Karpas-422 (cell line): ENCODE results near the gene AMMECR1. TPM values are rescaled to one million over a fixed set of nuclear protein-coding genes. Genes with fewer than 3 reads are reported as not detected.
"Not testable (repeated sequence)": the region's sequence is repeated elsewhere in the genome, so short reads cannot be mapped to it uniquely, and the experiment has no call there.

Experiments used
- DNase-seq: peaks from one replicate; pipeline ENCODE4 v3.0.0-alpha.2; 2015
- H2AFZ ChIP-seq: fragments of 200-600 bp; sonication (generic); 2 replicates; pipeline ENCODE4 v1.6.1; 2014; ENCODE audit warnings: antibody characterized with exemption, low read length, mixed read lengths
- H3K27ac ChIP-seq: fragments of 200-600 bp; sonication (generic); 2 replicates; pipeline ENCODE4 v1.5.1; 2014; ENCODE audit warnings: mild to moderate bottlenecking, low read length, moderate library complexity
- H3K27me3 ChIP-seq: fragments of 200-600 bp; sonication (generic); 2 replicates; pipeline ENCODE4 v1.6.1; 2014; ENCODE audit warnings: low read length, mixed read lengths
- H3K36me3 ChIP-seq: fragments of 200-600 bp; sonication (generic); 2 replicates; pipeline ENCODE4 v1.6.1; 2014; ENCODE audit warnings: low read length, mixed read lengths; ENCODE audit not compliant: insufficient read depth
- H3K4me1 ChIP-seq: fragments of 200-600 bp; sonication (generic); 2 replicates; pipeline ENCODE4 v1.6.1; 2014; ENCODE audit warnings: mild to moderate bottlenecking, low read length, mixed read lengths
- H3K4me2 ChIP-seq: fragments of 200-600 bp; sonication (generic); 2 replicates; pipeline ENCODE4 v1.6.1; 2014; ENCODE audit warnings: low read length, low read depth, mild to moderate bottlenecking; ENCODE audit not compliant: poor library complexity, severe bottlenecking
- H3K4me3 ChIP-seq: fragments of 200-600 bp; sonication (generic); 2 replicates; pipeline ENCODE4 v1.5.1; 2014; ENCODE audit warnings: mild to moderate bottlenecking, antibody characterized with exemption, low read length, mixed read lengths
- H3K79me2 ChIP-seq: fragments of 200-600 bp; sonication (generic); 2 replicates; pipeline ENCODE4 v1.6.1; 2014; ENCODE audit warnings: mild to moderate bottlenecking, low read length, mixed read lengths
- H3K9ac ChIP-seq: fragments of 200-600 bp; sonication (generic); 2 replicates; pipeline ENCODE4 v1.6.0; 2014; ENCODE audit warnings: low read length
- H3K9me2 ChIP-seq: fragments of 200-600 bp; sonication (generic), shearing (Covaris generic); replicated peaks from 2 replicates; pipeline ENCODE4 v1.6.0; 2014; ENCODE audit warnings: mild to moderate bottlenecking, low read length, moderate library complexity; ENCODE audit not compliant: insufficient read depth
- H3K9me3 ChIP-seq: fragments of 300-700, 200-600 bp; sonication (generic); 2 replicates; pipeline ENCODE4 v1.6.1; 2014; ENCODE audit warnings: low read length, mixed read lengths
- H4K20me1 ChIP-seq: fragments of 200-600 bp; sonication (generic); 2 replicates; pipeline ENCODE4 v1.6.1; 2014; ENCODE audit warnings: mild to moderate bottlenecking, antibody characterized with exemption, low read length, low read depth; ENCODE audit not compliant: insufficient read depth
- total RNA-seq: library from RNA; depleted of rRNA; stranded (reverse); fragments of >200 nt; shearing (Covaris generic); gene quantifications from 2 replicates; pipeline ENCODE4 v1.2.3, GENCODE V29; 2014; ENCODE audit warnings: low replicate concordance; rRNA removed

AMMECR1 gene
- total RNA-seq, result 8.5 and 15.1 TPM in 2 replicates

DNA sequence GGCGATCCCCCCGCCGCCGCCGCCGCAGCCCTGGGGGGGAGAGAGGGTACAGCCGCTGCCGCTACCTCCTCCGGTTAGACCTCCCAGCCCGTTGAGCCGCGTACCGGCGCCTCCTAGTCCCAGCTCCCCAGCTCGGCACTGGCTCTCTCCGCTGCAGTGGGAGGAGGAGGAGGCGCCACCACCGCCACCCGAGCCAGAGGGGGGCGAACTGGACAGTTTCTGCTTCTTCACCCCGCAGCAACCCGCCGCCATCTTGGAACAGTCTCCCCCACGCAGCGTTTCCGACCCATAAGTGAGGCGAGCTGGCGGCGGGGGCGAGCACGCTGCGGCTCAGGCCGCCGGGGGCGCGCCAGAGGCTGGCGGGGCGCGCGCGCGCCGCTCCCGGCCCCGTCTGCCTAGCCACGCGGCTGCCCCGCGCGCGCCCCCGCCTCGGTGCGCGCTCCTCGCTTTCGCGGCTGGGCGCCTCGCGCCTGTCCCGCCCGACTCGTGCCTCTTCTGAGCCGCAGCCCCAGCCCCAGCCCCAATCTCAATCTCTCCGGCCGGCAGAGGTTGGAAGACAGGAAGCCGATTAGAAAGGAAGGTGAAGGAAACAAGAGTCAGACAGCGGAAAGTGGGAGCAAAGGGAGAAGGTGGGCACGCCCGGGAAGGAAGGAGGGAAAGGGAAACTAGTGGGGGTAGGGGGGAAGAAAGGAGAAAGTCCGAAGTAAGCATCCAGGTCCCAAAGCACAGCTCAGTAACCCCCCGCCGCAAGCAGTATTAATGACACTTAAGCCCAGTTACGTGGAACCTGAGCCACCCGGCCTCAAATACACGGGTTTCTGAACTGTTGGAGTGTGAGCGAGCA is at the start of gene AMMECR1:
Gene AMMECR1 (minus strand): TSS at position 266 of the 844 bp plus-strand sequence. CDS start 14 bp downstream, at position 252.
- Histone ChIP-seq H3K36me3 (no peaks in the 10 kb centered on the region), H3K4me2 (peak within 1 kb of the TSS; percentile 70), H3K79me2 (peaks cover 47% of the 10 kb centered on the region), H4K20me1 (no peaks in the 10 kb centered on the region), H3K9me3 (no peaks in the 10 kb centered on the region), H3K9me2 (no peaks in the 10 kb centered on the region), H3K27ac (0 out of 2 replicates have a peak within 1 kb of the TSS, but pooled peaks have one; percentile 16), H3K27me3 (no peaks in the 10 kb centered on the region), H3K4me1 (peaks cover 23% of the 10 kb centered on the region), H3K9ac (peak within 1 kb of the TSS; percentile 75), H2AFZ (peak within 1 kb of the TSS; percentile 65; the same call in 1 of the 2 replicates), H3K4me3 (peak within 1 kb of the TSS; percentile 68)
- peak; percentile 92 for DNase-seq

DNA sequence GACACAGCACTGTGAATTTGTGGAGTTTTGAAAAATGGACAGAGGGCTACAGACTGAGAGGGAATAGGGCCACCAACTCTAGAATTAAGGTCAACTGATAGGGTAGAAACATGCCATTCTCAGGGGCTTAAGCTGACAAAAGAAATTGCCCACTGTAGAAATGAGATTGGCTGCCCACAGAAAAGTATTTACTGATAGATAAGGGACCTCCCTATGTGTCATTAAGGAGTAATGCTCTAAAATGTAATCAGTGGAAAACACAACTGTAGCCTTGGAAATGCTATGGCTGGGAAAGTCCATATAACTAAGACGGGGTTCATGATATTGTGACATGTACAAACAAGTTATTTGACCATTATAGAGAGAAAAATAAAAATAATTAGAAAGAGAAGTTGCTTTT is 45.4 kb upstream of the AMMECR1 start:
- no peak overlapping the region for H3K4me3 ChIP-seq
- no peaks in the 10 kb centered on the region for H3K36me3 ChIP-seq
- no peaks in the 10 kb centered on the region for H3K79me2 ChIP-seq
- H3K9ac ChIP-seq, result no peak overlapping the region
- H4K20me1 ChIP-seq, result no peaks in the 10 kb centered on the region
- no peaks in the 10 kb centered on the region for H3K9me3 ChIP-seq
- H2AFZ ChIP-seq, result no peak overlapping the region
- no peak overlapping the region for H3K27ac ChIP-seq
- no peak for DNase-seq
- H3K4me1 ChIP-seq, result no peaks in the 10 kb centered on the region
- no peaks in the 10 kb centered on the region for H3K27me3 ChIP-seq
- no peaks in the 10 kb centered on the region for H3K9me2 ChIP-seq
- no peak overlapping the region for H3K4me2 ChIP-seq

DNA sequence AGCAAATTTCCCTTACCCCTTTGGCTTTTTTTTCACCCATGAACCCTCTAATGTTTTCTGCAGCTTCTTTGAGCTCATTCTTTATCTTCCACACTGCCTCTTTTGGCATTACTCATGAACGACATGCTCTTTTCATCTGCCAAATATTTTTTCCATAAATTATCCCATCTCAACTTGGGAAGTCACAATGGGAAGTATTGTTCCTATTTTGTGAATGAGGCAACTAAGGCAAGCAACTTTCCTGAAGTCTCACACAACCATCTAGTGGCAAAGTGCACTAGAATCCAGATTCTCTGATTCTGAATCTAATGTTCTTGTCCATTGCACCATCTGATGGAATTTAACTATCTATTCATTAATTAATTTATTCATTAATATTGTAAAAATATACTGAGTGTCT is 41.4 kb upstream of the AMMECR1 start:
- H4K20me1 ChIP-seq, result no peaks in the 10 kb centered on the region
- no peak overlapping the region for H2AFZ ChIP-seq
- H3K27me3 ChIP-seq, result no peaks in the 10 kb centered on the region
- H3K27ac ChIP-seq, result no peak overlapping the region
- H3K4me2 ChIP-seq, result no peak overlapping the region
- no peaks in the 10 kb centered on the region for H3K9me3 ChIP-seq
- DNase-seq, result no peak
- H3K79me2 ChIP-seq, result no peaks in the 10 kb centered on the region
- no peaks in the 10 kb centered on the region for H3K9me2 ChIP-seq
- H3K36me3 ChIP-seq, result no peaks in the 10 kb centered on the region
- no peaks in the 10 kb centered on the region for H3K4me1 ChIP-seq
- H3K4me3 ChIP-seq, result no peak overlapping the region
- H3K9ac ChIP-seq, result no peak overlapping the region

DNA sequence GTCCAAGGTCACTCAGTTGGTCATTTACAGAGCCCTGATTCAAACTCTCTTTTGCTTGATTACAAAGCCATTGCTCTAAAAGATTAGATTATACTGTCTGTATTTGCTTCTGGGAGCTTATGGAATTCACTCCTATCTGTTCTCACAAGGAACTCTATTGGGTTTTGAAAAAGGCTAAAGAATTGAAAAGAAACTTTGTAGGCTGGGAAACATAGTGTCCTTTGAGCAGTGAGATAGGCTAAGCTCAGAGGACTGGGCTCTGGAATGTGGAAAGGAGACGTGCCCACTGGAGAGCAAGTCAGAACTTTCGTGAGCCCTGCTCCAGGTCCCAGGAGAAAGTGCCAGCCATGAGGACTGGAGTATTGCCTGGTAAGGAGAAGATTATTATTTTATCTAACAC is 40.7 kb upstream of the AMMECR1 start, which contains the start of gene RTL9:
Gene RTL9 (plus strand): TSS at position 301 of the 400 bp plus-strand sequence. CDS start 91,770 bp downstream, outside the sequence.
- Histone ChIP-seq H3K9me2 (no peaks in the 10 kb centered on the region), H4K20me1 (no peaks in the 10 kb centered on the region), H3K79me2 (no peaks in the 10 kb centered on the region), H3K36me3 (no peaks in the 10 kb centered on the region), H3K27ac (no peak within 1 kb of the TSS), H3K4me2 (no peak within 1 kb of the TSS), H3K9ac (no peak within 1 kb of the TSS), H3K4me3 (no peak within 1 kb of the TSS), H3K9me3 (no peaks in the 10 kb centered on the region), H3K4me1 (no peaks in the 10 kb centered on the region), H2AFZ (no peak within 1 kb of the TSS), H3K27me3 (no peaks in the 10 kb centered on the region)
- no peak for DNase-seq

DNA sequence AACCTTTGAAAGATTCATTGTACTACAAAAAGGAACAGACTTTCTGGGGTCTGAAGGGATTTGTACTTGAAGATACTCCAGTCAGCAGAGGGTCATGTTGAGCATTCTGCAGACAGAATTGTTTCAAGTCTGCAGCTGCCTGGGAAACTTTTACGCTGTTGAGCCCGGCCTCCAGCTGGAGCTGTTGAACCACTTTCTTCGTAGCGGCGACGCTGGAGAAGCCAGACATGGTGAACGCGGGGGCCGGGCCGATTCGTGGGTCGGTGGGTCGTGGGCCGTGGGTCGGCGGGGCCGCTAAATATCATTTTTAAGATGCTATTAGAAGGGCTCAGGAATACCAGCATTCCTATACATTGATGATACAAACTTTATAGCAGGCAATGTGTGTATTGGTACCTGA is 28.8 kb upstream of the AMMECR1 start:
- DNase-seq, result no peak
- Histone ChIP-seq H3K36me3 (no peaks in the 10 kb centered on the region), H3K9me3 (no peaks in the 10 kb centered on the region), H3K79me2 (no peaks in the 10 kb centered on the region), H3K9me2 (no peaks in the 10 kb centered on the region), H2AFZ (no peak overlapping the region), H3K27me3 (no peaks in the 10 kb centered on the region), H3K4me3 (no peak overlapping the region), H3K4me1 (no peaks in the 10 kb centered on the region; the same call in 1 of the 2 replicates), H4K20me1 (no peaks in the 10 kb centered on the region), H3K27ac (no peak overlapping the region), H3K4me2 (no peak overlapping the region), H3K9ac (no peak overlapping the region)

DNA sequence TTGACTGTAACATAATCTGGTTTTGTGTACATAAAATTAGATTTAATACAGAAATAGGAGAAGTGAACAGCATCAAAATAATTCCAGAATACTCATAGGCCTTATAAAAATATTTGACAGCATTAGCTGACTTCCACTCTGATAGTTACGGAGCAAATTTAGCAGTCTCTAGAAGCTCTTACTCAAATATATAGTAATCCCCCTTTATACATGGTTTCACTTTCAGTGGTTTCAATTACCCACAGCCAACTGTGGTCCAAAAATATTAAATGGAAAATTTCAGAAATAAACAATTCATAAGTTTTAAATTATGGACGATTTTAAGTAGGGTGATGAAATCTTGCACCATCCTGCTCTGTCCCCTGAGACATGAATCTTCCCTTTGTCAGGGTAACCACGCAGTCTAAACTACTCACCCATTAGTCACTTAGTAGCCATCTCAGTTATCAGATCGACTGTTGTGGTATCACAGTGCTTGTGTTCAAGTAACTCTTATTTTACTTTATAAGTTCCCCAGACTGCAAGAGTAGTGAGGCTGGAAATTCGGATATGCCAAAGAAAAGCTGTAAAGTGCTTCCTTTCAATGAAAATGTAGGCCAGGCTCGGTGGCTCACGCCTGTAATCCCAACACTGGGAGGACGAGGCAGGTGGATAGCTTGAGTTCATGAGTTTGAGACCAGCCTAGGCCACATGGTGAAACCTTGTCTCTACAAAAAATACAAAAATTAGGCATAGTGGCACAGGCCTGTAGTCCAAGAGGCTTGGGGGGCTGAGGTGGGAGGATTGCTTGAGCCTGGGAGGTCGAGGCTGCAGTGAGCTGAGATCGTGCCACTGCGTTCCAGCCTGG is 23.5 kb upstream of the AMMECR1 start:
- Histone ChIP-seq H3K4me1 (peaks cover 8% of the 10 kb centered on the region), H3K36me3 (no peaks in the 10 kb centered on the region), H3K27me3 (no peaks in the 10 kb centered on the region), H3K79me2 (no peaks in the 10 kb centered on the region), H3K4me3 (no peak overlapping the region), H2AFZ (no peak overlapping the region), H3K4me2 (peak overlapping the region; percentile 18), H3K9me3 (no peaks in the 10 kb centered on the region), H3K9me2 (no peaks in the 10 kb centered on the region), H4K20me1 (no peaks in the 10 kb centered on the region), H3K27ac (no peak overlapping the region), H3K9ac (no peak overlapping the region)
- peak; percentile 45 for DNase-seq

DNA sequence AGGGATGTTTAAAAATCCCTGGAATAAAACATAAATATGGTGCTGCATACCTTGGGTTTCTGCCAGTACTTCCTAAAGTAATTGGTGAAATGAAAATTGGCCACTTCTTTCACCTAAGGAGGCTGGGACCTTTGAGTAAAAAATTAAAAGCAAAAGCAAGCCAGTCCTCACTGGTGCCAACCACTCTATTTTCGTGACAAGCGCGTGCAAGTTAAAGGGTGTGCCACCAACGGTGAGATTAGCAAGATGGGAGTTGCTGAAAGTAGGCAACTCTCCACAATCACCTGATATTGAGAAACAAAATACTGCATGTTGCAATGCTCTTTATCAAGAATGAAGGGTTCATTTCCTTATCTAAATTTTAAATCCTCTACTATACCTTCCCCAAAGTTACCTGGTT is 21.1 kb upstream of the AMMECR1 start:
- DNase-seq, result no peak
- Histone ChIP-seq H3K4me2 (no peak overlapping the region), H3K9me3 (no peaks in the 10 kb centered on the region), H3K4me3 (no peak overlapping the region), H3K27me3 (no peaks in the 10 kb centered on the region), H3K27ac (no peak overlapping the region), H3K36me3 (no peaks in the 10 kb centered on the region), H3K9ac (no peak overlapping the region), H3K79me2 (no peaks in the 10 kb centered on the region), H3K9me2 (no peaks in the 10 kb centered on the region), H2AFZ (no peak overlapping the region), H3K4me1 (peaks cover 8% of the 10 kb centered on the region), H4K20me1 (no peaks in the 10 kb centered on the region)

DNA sequence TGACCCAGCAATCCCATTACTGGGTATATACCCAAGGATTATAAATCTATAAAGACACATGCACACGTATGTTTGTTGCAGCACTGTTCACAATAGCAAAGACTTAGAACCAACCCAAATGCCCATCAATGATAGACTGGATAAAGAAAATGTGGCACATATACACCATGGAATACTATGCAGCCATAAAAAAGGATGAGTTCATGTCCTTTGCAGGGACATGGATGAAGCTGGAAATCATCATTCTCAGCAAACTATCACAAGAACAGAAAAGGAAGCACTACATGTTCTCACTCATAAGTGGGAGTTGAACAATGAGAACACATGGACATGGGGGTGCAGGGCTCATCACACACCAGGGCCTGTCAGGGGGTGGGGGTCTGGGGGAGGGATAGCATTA is 15.6 kb upstream of the AMMECR1 start:
- H4K20me1 ChIP-seq, H3K36me3 ChIP-seq, H3K4me3 ChIP-seq, H3K27me3 ChIP-seq, H3K9me3 ChIP-seq, H3K4me1 ChIP-seq, H2AFZ ChIP-seq, H3K79me2 ChIP-seq, H3K27ac ChIP-seq, H3K9ac ChIP-seq, DNase-seq, H3K4me2 ChIP-seq, H3K9me2 ChIP-seq: not testable (repeated sequence)
